Mucosa of stomach (tissue), 1 donor: ENCODE data around the gene SRBD1.

Experiments used
- H3K27me3 ChIP-seq: one replicate; pipeline ENCODE4 v1.7.0; 2013; ENCODE audit warnings: mild to moderate bottlenecking, low read length; ENCODE audit not compliant: control insufficient read depth, insufficient read depth
- H3K36me3 ChIP-seq: one replicate; pipeline ENCODE4 v1.7.0; 2013; ENCODE audit warnings: low read length; ENCODE audit not compliant: control insufficient read depth, insufficient read depth
- H3K4me1 ChIP-seq: one replicate; pipeline ENCODE4 v1.7.0; 2013; ENCODE audit warnings: mild to moderate bottlenecking, low read length; ENCODE audit not compliant: control insufficient read depth, insufficient read depth
- H3K4me3 ChIP-seq: one replicate; pipeline ENCODE4 v1.7.0; 2013; ENCODE audit warnings: low read length
- H3K9ac ChIP-seq: one replicate; pipeline ENCODE4 v1.7.0; 2013; ENCODE audit warnings: mild to moderate bottlenecking, low read length, moderate library complexity
- H3K9me3 ChIP-seq: one replicate; pipeline ENCODE4 v1.7.0; 2013; ENCODE audit warnings: mild to moderate bottlenecking, low read length, moderate library complexity; ENCODE audit not compliant: control insufficient read depth
- donor health status: Pancreatic carcinoma.

SRBD1 gene

GRCh38 chr2:45468279-45468678 is 142.8 kb downstream of the SRBD1 start:
- Histone ChIP-seq H3K9ac (no peak overlapping the region), H3K4me3 (no peak overlapping the region), H3K36me3 (no peaks in the 10 kb centered on the region), H3K4me1 (peaks cover 14% of the 10 kb centered on the region), H3K27me3 (no peaks in the 10 kb centered on the region), H3K9me3 (no peaks in the 10 kb centered on the region)

- no peaks in the 10 kb centered on the region for H3K9me3 ChIP-seq
- no peak overlapping the region for H3K9ac ChIP-seq
- H3K4me3 ChIP-seq: no peak overlapping the region
- no peaks in the 10 kb centered on the region for H3K36me3 ChIP-seq
- H3K27me3 ChIP-seq: no peaks in the 10 kb centered on the region
- peaks cover 14% of the 10 kb centered on the region for H3K4me1 ChIP-seq
Observed at GRCh38 chr2:45466053-45466452, 145.0 kb downstream of the SRBD1 start.

GRCh38 chr2:45460825-45461224 is 150.2 kb downstream of the SRBD1 start:
- H3K36me3 ChIP-seq: no peaks in the 10 kb centered on the region
- no peaks in the 10 kb centered on the region for H3K27me3 ChIP-seq
- no peaks in the 10 kb centered on the region for H3K9me3 ChIP-seq
- no peak overlapping the region for H3K9ac ChIP-seq
- peaks cover 5% of the 10 kb centered on the region for H3K4me1 ChIP-seq
- H3K4me3 ChIP-seq: no peak overlapping the region

- Histone ChIP-seq H3K9me3 (no peaks in the 10 kb centered on the region), H3K27me3 (no peaks in the 10 kb centered on the region), H3K4me1 (peaks cover 5% of the 10 kb centered on the region), H3K9ac (no peak overlapping the region), H3K4me3 (no peak overlapping the region), H3K36me3 (no peaks in the 10 kb centered on the region)
Observed at GRCh38 chr2:45459860-45460259, 151.2 kb downstream of the SRBD1 start.

- no peaks in the 10 kb centered on the region for H3K36me3 ChIP-seq
- no peaks in the 10 kb centered on the region for H3K27me3 ChIP-seq
- no peak overlapping the region for H3K4me3 ChIP-seq
- H3K9ac ChIP-seq: no peak overlapping the region
- peaks cover 5% of the 10 kb centered on the region for H3K4me1 ChIP-seq
- H3K9me3 ChIP-seq: no peaks in the 10 kb centered on the region
Observed at GRCh38 chr2:45458909-45459563, 152.0 kb downstream of the SRBD1 start.

GRCh38 chr2:45457211-45457945 is 153.7 kb downstream of the SRBD1 start:
- Histone ChIP-seq H3K27me3 (no peaks in the 10 kb centered on the region), H3K36me3 (no peaks in the 10 kb centered on the region), H3K9ac (no peak overlapping the region), H3K4me3 (no peak overlapping the region), H3K9me3 (no peaks in the 10 kb centered on the region), H3K4me1 (peaks cover 5% of the 10 kb centered on the region)

- no peaks in the 10 kb centered on the region for H3K9me3 ChIP-seq
- H3K36me3 ChIP-seq: no peaks in the 10 kb centered on the region
- no peak overlapping the region for H3K4me3 ChIP-seq
- no peaks in the 10 kb centered on the region for H3K27me3 ChIP-seq
- H3K9ac ChIP-seq: no peak overlapping the region
- no peaks in the 10 kb centered on the region for H3K4me1 ChIP-seq
Observed at GRCh38 chr2:45452866-45453265, 158.2 kb downstream of the SRBD1 start.

GRCh38 chr2:45450634-45451033 is 160.4 kb downstream of the SRBD1 start:
- Histone ChIP-seq H3K4me1 (no peaks in the 10 kb centered on the region), H3K36me3 (no peaks in the 10 kb centered on the region), H3K9ac (no peak overlapping the region), H3K9me3 (no peaks in the 10 kb centered on the region), H3K27me3 (no peaks in the 10 kb centered on the region), H3K4me3 (no peak overlapping the region)

- Histone ChIP-seq H3K9me3 (no peaks in the 10 kb centered on the region), H3K36me3 (no peaks in the 10 kb centered on the region), H3K9ac (no peak overlapping the region), H3K4me3 (no peak overlapping the region), H3K27me3 (no peaks in the 10 kb centered on the region), H3K4me1 (no peaks in the 10 kb centered on the region)
Observed at GRCh38 chr2:45448217-45448616, 162.8 kb downstream of the SRBD1 start.

GRCh38 chr2:45446016-45446415 is 165.1 kb downstream of the SRBD1 start:
- H3K9ac ChIP-seq: no peak overlapping the region
- H3K36me3 ChIP-seq: no peaks in the 10 kb centered on the region
- no peak overlapping the region for H3K4me3 ChIP-seq
- no peaks in the 10 kb centered on the region for H3K4me1 ChIP-seq
- no peaks in the 10 kb centered on the region for H3K27me3 ChIP-seq
- H3K9me3 ChIP-seq: no peaks in the 10 kb centered on the region

- H3K9ac ChIP-seq: no peak overlapping the region
- H3K36me3 ChIP-seq: no peaks in the 10 kb centered on the region
- H3K4me3 ChIP-seq: no peak overlapping the region
- no peaks in the 10 kb centered on the region for H3K27me3 ChIP-seq
- no peaks in the 10 kb centered on the region for H3K4me1 ChIP-seq
- no peaks in the 10 kb centered on the region for H3K9me3 ChIP-seq
Observed at GRCh38 chr2:45445037-45445436, 166.0 kb downstream of the SRBD1 start.

- Histone ChIP-seq H3K4me3 (no peak overlapping the region), H3K9ac (no peak overlapping the region)
Observed at GRCh38 chr2:45443012-45443411, 168.1 kb downstream of the SRBD1 start.

More at GRCh38 chr2:45443012-45443411, 168.1 kb downstream of the SRBD1 start:
- peaks cover 5% of the 10 kb centered on the region for H3K4me1 ChIP-seq
- no peaks in the 10 kb centered on the region for H3K27me3 ChIP-seq
- H3K36me3 ChIP-seq: no peaks in the 10 kb centered on the region
- H3K9me3 ChIP-seq: no peaks in the 10 kb centered on the region
